ENCODE results near the gene NFATC4. TPM values are rescaled to one million over a fixed set of nuclear protein-coding genes. Genes with fewer than 3 reads are reported as not detected.

NFATC4 gene
- total RNA-seq, 2 donors from 2014 or later: 24.8 to 34.1 TPM

GRCh38 chr14:24338843-24339242, 29.1 kb upstream of the NFATC4 start:
- Histone ChIP-seq H3K27ac (ENCODE audit: low read depth, low read length) (no peak overlapping the region), H3K4me3 (ENCODE audit: low read length) (no peak overlapping the region), H3K9me3 (ENCODE audit: control insufficient read depth, low read length) (no peaks in the 10 kb centered on the region), H3K9ac (ENCODE audit: extremely low read depth, low read length, poor library complexity, severe bottlenecking) (no peak overlapping the region), H3K27me3 (ENCODE audit: control insufficient read depth, insufficient read depth, low read length, poor library complexity, severe bottlenecking) (peaks cover 97% of the 10 kb centered on the region), H3K4me1 (ENCODE audit: control insufficient read depth, insufficient read depth, low read length) (peaks cover 4% of the 10 kb centered on the region), H3K36me3 (ENCODE audit: control insufficient read depth, insufficient read depth, low read length) (no peaks in the 10 kb centered on the region)
- peaks cover 95% of the 10 kb centered on the region for H3K27me3 Mint-ChIP-seq (ENCODE audit: insufficient read depth)
- TF ChIP-seq, protein P1, sequence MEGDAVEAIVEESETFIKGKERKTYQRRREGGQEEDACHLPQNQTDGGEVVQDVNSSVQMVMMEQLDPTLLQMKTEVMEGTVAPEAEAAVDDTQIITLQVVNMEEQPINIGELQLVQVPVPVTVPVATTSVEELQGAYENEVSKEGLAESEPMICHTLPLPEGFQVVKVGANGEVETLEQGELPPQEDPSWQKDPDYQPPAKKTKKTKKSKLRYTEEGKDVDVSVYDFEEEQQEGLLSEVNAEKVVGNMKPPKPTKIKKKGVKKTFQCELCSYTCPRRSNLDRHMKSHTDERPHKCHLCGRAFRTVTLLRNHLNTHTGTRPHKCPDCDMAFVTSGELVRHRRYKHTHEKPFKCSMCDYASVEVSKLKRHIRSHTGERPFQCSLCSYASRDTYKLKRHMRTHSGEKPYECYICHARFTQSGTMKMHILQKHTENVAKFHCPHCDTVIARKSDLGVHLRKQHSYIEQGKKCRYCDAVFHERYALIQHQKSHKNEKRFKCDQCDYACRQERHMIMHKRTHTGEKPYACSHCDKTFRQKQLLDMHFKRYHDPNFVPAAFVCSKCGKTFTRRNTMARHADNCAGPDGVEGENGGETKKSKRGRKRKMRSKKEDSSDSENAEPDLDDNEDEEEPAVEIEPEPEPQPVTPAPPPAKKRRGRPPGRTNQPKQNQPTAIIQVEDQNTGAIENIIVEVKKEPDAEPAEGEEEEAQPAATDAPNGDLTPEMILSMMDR (conservative IDR thresholded peaks at IDR 0.05): no peak
- H3K4me3 Mint-ChIP-seq: peak overlapping the region; percentile 58
- peaks cover 15% of the 10 kb centered on the region for H3K4me1 Mint-ChIP-seq
- no peak overlapping the region for H3K27ac Mint-ChIP-seq
- H3K36me3 Mint-ChIP-seq (ENCODE audit: low read depth): no peaks in the 10 kb centered on the region
- no peaks in the 10 kb centered on the region for H3K9me3 Mint-ChIP-seq
- WGBS, 2 experiments (ENCODE audit: insufficient coverage in 1 of 2, insufficient read length in 1 of 2): 75 to 82% methylated on average over 10 to 14 of the region's 14 CpGs
- no peak for DNase-seq

- H3K9ac ChIP-seq (ENCODE audit: extremely low read depth, low read length, poor library complexity, severe bottlenecking): no peak within 1 kb of the TSS
- no peaks in the 10 kb centered on the region for H3K9me3 ChIP-seq (ENCODE audit: control insufficient read depth, low read length)
- no peak within 1 kb of the TSS for H3K27ac Mint-ChIP-seq
- peaks cover 15% of the 10 kb centered on the region for H3K4me1 Mint-ChIP-seq
- peak; percentile 77 for DNase-seq
- H3K27ac ChIP-seq (ENCODE audit: low read depth, low read length): no peak within 1 kb of the TSS
- WGBS, 2 experiments (ENCODE audit: insufficient coverage in 1 of 2, insufficient read length in 1 of 2): 16 to 35% methylated on average over 19 to 50 of the region's 51 CpGs
- H3K4me3 Mint-ChIP-seq: peak within 1 kb of the TSS; percentile 58
- no peaks in the 10 kb centered on the region for H3K4me1 ChIP-seq (ENCODE audit: control insufficient read depth, insufficient read depth, low read length)
- H3K9me3 Mint-ChIP-seq: no peaks in the 10 kb centered on the region
- peak within 1 kb of the TSS; percentile 77 for H3K4me3 ChIP-seq (ENCODE audit: low read length)
- H3K36me3 ChIP-seq (ENCODE audit: control insufficient read depth, insufficient read depth, low read length): no peaks in the 10 kb centered on the region
- H3K27me3 Mint-ChIP-seq (ENCODE audit: insufficient read depth): peaks cover 94% of the 10 kb centered on the region
- peaks cover 94% of the 10 kb centered on the region for H3K27me3 ChIP-seq (ENCODE audit: control insufficient read depth, insufficient read depth, low read length, poor library complexity, severe bottlenecking)
- TF ChIP-seq, protein P1 (conservative IDR thresholded peaks at IDR 0.05): no peak
- no peaks in the 10 kb centered on the region for H3K36me3 Mint-ChIP-seq (ENCODE audit: low read depth)
These were observed 28.5 kb upstream of the NFATC4 start, which contains the start of gene RIPK3 for GRCh38 chr14:24339284-24340151. Gene RIPK3, minus strand, starts transcription at chr14:24339991. Its CDS starts 165 bp downstream, at chr14:24339826.

DNA sequence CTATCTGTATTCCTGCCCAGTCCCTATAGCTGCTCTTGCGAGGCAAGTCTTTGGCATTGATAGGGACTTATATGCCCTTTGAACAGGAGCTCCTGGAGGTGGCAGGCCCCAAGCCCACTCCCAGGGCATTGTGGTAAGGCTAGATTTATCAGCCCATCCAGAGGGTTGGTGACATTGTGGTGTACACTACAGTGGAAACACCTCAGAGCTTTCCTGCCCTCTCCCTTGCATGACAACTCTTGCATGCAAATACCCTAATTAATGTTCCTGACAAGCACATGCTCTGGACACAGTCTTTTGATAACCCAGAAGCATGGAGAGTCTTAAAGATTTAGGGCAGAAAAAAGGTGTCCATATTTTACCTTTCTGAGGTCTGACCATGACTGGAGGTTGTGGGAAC, 27.4 kb upstream of the NFATC4 start:
- Mint-ChIP-seq H3K9me3 (no peaks in the 10 kb centered on the region), H3K36me3 (ENCODE audit: low read depth) (no peaks in the 10 kb centered on the region), H3K27ac (no peak overlapping the region), H3K4me1 (peaks cover 13% of the 10 kb centered on the region), H3K4me3 (no peak overlapping the region), H3K27me3 (ENCODE audit: insufficient read depth) (peaks cover 94% of the 10 kb centered on the region)
- Histone ChIP-seq H3K4me1 (ENCODE audit: control insufficient read depth, insufficient read depth, low read length) (no peaks in the 10 kb centered on the region), H3K36me3 (ENCODE audit: control insufficient read depth, insufficient read depth, low read length) (no peaks in the 10 kb centered on the region), H3K9ac (ENCODE audit: extremely low read depth, low read length, poor library complexity, severe bottlenecking) (no peak overlapping the region), H3K27me3 (ENCODE audit: control insufficient read depth, insufficient read depth, low read length, poor library complexity, severe bottlenecking) (peaks cover 91% of the 10 kb centered on the region), H3K27ac (ENCODE audit: low read depth, low read length) (no peak overlapping the region), H3K4me3 (ENCODE audit: low read length) (no peak overlapping the region), H3K9me3 (ENCODE audit: control insufficient read depth, low read length) (no peaks in the 10 kb centered on the region)
- 92 to 100% methylated on average over 1 of the region's 1 CpG for WGBS, 2 experiments (ENCODE audit: insufficient coverage in 1 of 2, insufficient read length in 1 of 2)
- peak; percentile 18 for DNase-seq
- TF ChIP-seq, protein P1 (conservative IDR thresholded peaks at IDR 0.05): no peak
